ENCODE results near the gene HLA-DMB. TPM values are rescaled to one million over a fixed set of nuclear protein-coding genes. Genes with fewer than 3 reads are reported as not detected.
A peak's percentile ranks its signal among the peaks of the same experiment; 100 is the strongest.

Gene HLA-DMB
- total RNA-seq, 1 experiment from 2014 or later: 35.9 TPM

DNA sequence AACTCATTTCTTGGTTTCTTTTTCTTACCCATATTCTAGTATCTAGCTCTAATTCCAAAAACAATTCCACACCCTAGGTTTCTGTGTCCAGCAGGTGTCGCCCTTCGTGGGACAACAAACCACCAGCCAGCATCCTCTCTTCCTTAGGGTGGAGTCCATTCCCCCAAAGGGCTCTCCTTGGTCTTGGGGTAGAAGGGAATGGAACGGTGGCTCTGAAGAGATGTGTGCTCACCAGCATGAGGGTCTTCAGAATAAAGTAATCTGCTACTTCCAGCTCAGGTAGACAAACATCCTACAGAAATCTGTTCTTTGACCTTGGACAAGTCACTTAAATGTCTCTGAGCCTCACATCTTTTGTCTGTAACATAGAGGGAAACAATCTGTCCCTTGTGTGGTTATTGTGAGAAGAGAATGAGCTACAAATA, 7.2 kb downstream of the HLA-DMB start:
- Mint-ChIP-seq H3K27me3 (ENCODE audit: unreplicated experiment) (no peaks in the 10 kb centered on the region), H3K4me1 (ENCODE audit: low read depth, unreplicated experiment) (peaks cover 10% of the 10 kb centered on the region), H3K27ac (ENCODE audit: unreplicated experiment) (no peak overlapping the region), H3K9me3 (ENCODE audit: low read depth, unreplicated experiment) (no peaks in the 10 kb centered on the region), H3K36me3 (ENCODE audit: insufficient read depth, unreplicated experiment) (no peaks in the 10 kb centered on the region), H3K4me3 (ENCODE audit: low read depth, unreplicated experiment) (no peak overlapping the region)
- peak; percentile 86 for DNase-seq
- CTCF ChIA-PET: interaction anchor here (0.6 to 3.1 kb wide), 27 partner anchors 9 to 400 kb away, joined by 3 to 90 read pairs (median 4); partner anchors contain the start of genes HLA-DMA and TAP2
- BruUV-seq (replicated peaks): no TSS peak
- TF ChIP-seq, protein P1, sequence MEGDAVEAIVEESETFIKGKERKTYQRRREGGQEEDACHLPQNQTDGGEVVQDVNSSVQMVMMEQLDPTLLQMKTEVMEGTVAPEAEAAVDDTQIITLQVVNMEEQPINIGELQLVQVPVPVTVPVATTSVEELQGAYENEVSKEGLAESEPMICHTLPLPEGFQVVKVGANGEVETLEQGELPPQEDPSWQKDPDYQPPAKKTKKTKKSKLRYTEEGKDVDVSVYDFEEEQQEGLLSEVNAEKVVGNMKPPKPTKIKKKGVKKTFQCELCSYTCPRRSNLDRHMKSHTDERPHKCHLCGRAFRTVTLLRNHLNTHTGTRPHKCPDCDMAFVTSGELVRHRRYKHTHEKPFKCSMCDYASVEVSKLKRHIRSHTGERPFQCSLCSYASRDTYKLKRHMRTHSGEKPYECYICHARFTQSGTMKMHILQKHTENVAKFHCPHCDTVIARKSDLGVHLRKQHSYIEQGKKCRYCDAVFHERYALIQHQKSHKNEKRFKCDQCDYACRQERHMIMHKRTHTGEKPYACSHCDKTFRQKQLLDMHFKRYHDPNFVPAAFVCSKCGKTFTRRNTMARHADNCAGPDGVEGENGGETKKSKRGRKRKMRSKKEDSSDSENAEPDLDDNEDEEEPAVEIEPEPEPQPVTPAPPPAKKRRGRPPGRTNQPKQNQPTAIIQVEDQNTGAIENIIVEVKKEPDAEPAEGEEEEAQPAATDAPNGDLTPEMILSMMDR (IDR thresholded peaks at IDR 0.05; ENCODE audit: unreplicated experiment): peak; percentile 87
- intact Hi-C loops (cut with micrococcal nuclease; ENCODE audit: unreplicated experiment): loop anchor here (1.0 kb wide), 1 partner anchor 51 kb away; no protein-coding TSS in a partner anchor

DNA sequence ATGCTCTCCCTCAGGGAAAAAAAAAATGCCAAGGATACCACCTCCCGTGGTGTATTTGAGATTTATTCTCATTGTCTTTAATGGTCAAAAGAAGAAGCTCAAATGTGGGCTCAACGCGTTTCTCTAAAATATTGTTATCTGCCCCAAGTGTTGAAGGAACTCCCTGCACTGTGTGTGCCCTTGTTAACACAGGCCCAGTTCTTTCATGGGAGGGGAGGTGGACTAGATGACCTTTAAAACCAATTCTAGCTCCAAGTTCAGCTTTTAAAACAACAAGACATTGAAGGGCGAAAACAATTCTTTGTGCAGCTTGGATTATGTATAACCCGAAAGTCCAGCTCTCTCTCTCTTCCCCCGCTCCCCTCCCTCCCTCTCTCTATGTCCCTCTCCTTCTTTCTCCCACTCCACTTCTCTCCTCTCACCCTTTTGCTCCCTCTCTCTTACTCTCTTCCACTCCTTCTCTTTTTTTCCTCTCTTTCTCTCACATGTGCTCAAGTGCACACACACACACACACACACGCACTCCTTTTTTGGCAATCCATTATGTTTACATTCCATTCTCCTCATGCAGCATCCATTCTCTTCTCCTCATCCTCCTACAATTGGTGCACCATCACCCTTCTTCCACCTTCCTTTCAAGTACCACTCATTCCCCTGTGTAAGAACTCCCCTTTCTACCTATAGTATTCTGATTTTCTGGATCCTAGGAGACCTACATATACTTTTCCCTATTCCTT, 8.5 kb downstream of the HLA-DMB start:
- DNase-seq: no peak
- no TSS peak for BruUV-seq (replicated peaks)
- TF ChIP-seq, protein P1 (IDR thresholded peaks at IDR 0.05; ENCODE audit: unreplicated experiment): no peak
- CTCF ChIA-PET: interaction anchor here (0.7 to 3.1 kb wide), 5 partner anchors 8 to 648 kb away, joined by 3 to 90 read pairs (median 5); partner anchors contain the start of genes BAK1 and HLA-DMB
- Mint-ChIP-seq H3K9me3 (ENCODE audit: low read depth, unreplicated experiment) (no peaks in the 10 kb centered on the region), H3K4me1 (ENCODE audit: low read depth, unreplicated experiment) (peaks cover 10% of the 10 kb centered on the region), H3K36me3 (ENCODE audit: insufficient read depth, unreplicated experiment) (no peaks in the 10 kb centered on the region), H3K27ac (ENCODE audit: unreplicated experiment) (no peak overlapping the region), H3K4me3 (ENCODE audit: low read depth, unreplicated experiment) (no peak overlapping the region), H3K27me3 (ENCODE audit: unreplicated experiment) (no peaks in the 10 kb centered on the region)
- intact Hi-C loops (cut with micrococcal nuclease; ENCODE audit: unreplicated experiment): no loop called here

DNA sequence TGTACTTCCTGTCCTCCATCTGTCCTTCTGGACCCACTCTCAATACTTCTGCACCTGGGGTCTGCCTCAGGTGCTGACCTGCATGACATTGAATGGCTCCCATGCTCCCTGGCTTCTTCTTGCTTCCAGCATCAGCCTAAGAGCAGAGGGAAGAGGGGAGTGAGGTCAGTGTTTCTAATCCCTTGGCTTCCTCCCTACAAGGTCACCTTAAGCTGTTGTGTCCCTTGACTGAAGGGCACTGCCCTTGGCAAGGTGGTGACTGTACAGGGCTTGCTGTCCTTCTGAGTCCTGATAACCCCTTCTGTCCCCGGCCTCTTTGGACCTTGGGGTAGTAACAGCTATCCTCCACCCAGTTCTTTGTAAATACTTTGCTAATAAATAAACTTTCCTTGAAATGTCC, 9.6 kb downstream of the HLA-DMB start:
- CTCF ChIA-PET: interaction anchor here (1.2 kb wide), 1 partner anchor 53 kb away, joined by 7 read pairs; no protein-coding TSS in a partner anchor
- Mint-ChIP-seq H3K4me1 (ENCODE audit: low read depth, unreplicated experiment) (peaks cover 10% of the 10 kb centered on the region), H3K4me3 (ENCODE audit: low read depth, unreplicated experiment) (no peak overlapping the region), H3K27ac (ENCODE audit: unreplicated experiment) (no peak overlapping the region), H3K36me3 (ENCODE audit: insufficient read depth, unreplicated experiment) (no peaks in the 10 kb centered on the region), H3K27me3 (ENCODE audit: unreplicated experiment) (no peaks in the 10 kb centered on the region), H3K9me3 (ENCODE audit: low read depth, unreplicated experiment) (no peaks in the 10 kb centered on the region)
- TF ChIP-seq, protein P1 (IDR thresholded peaks at IDR 0.05; ENCODE audit: unreplicated experiment): no peak
- DNase-seq: no peak
- no TSS peak for BruUV-seq (replicated peaks)
- intact Hi-C loops (cut with micrococcal nuclease; ENCODE audit: unreplicated experiment): no loop called here

DNA sequence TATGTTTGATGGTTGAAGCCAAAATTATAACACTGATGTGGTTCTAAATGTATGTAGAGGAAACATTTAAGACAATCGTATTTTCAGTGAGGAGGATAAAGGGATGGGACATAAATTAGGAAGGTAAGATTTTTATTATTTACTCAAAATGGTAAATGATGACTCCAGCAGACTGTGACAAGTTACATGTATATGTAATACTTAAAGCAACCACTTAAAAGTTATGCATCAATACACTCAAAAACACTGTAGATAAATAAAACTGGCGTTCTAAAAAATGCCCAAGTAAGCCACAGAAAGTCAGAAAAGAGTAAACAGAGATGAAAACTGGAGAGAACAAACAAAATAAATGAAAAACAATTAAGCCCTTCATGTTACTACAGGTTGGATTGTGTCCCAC, 18.7 kb downstream of the HLA-DMB start:
- H3K4me3 Mint-ChIP-seq (ENCODE audit: low read depth, unreplicated experiment): no peak overlapping the region
- intact Hi-C loops (cut with micrococcal nuclease; ENCODE audit: unreplicated experiment): no loop called here
- TF ChIP-seq, protein P1 (IDR thresholded peaks at IDR 0.05; ENCODE audit: unreplicated experiment): no peak
- no TSS peak for BruUV-seq (replicated peaks)
- no peaks in the 10 kb centered on the region for H3K9me3 Mint-ChIP-seq (ENCODE audit: low read depth, unreplicated experiment)
- H3K27ac Mint-ChIP-seq (ENCODE audit: unreplicated experiment): peak overlapping the region; percentile 87
- no peak for DNase-seq
- CTCF ChIA-PET: no interaction called here
- H3K27me3 Mint-ChIP-seq (ENCODE audit: unreplicated experiment): no peaks in the 10 kb centered on the region
- H3K36me3 Mint-ChIP-seq (ENCODE audit: insufficient read depth, unreplicated experiment): no peaks in the 10 kb centered on the region
- H3K4me1 Mint-ChIP-seq (ENCODE audit: low read depth, unreplicated experiment): peaks cover 32% of the 10 kb centered on the region

All from Calu3 (cell line).